ENCODE results near the gene PODNL1. TPM values are rescaled to one million over a fixed set of nuclear protein-coding genes. Genes with fewer than 3 reads are reported as not detected.

The PODNL1 gene
- total and polyA plus RNA-seq, 2 experiments from 2014 or later = 0.24 TPM; not detected in 1

GRCh38 chr19:13981467-13981866 lies 43.2 kb upstream of the PODNL1 start (continued):
- TF ChIP-seq REST (IDR thresholded peaks at IDR 0.05; ENCODE audit: unreplicated experiment) = no peak
- TF ChIP-seq CTCF (conservative IDR thresholded peaks at IDR 0.05; ENCODE audit: low read depth in 2 of 2) = no peak
- no peak for TF ChIP-seq EZH2 (IDR thresholded peaks at IDR 0.05; ENCODE audit: low read depth, unreplicated experiment)
- no peak for TF ChIP-seq ZNF331 (CRISPR knock-in tag; IDR thresholded peaks at IDR 0.05; ENCODE audit: low read depth)
- TF ChIP-seq STAT1 (IDR thresholded peaks at IDR 0.05; ENCODE audit: unreplicated experiment) = no peak
- TF ChIP-seq CREB1 (CRISPR knock-in tag; IDR thresholded peaks at IDR 0.05; ENCODE audit: low read depth) = no peak
- no peak for TF ChIP-seq NANOG (IDR thresholded peaks at IDR 0.05; ENCODE audit: borderline replicate concordance)
- TF ChIP-seq POLR2AphosphoS5 (IDR thresholded peaks at IDR 0.05; ENCODE audit: low read depth) = no peak
- no peak for TF ChIP-seq JUNB (IDR thresholded peaks at IDR 0.05; ENCODE audit: unreplicated experiment)
- TF ChIP-seq ETS1 (IDR thresholded peaks at IDR 0.05) = no peak

GRCh38 chr19:13981021-13981420 lies 42.8 kb upstream of the PODNL1 start:
- peaks cover 18% of the 10 kb centered on the region for H3K27me3 Mint-ChIP-seq (ENCODE audit: insufficient read depth, low read depth, poor library complexity)
- H3K9me3 Mint-ChIP-seq = no peaks in the 10 kb centered on the region
- no peak for DNase-seq (ENCODE audit: low spot score)
- no peak for TF ChIP-seq EZH2 (IDR thresholded peaks at IDR 0.05; ENCODE audit: low read depth, unreplicated experiment)
- no peaks in the 10 kb centered on the region for H3K27me3 ChIP-seq (ENCODE audit: insufficient read depth)
- H3K27ac Mint-ChIP-seq = no peak overlapping the region
- H3K4me3 ChIP-seq = no peak overlapping the region
- no peak overlapping the region for H3K4me3 Mint-ChIP-seq
- no peak overlapping the region for H3K4me2 ChIP-seq
- H3K9me2 ChIP-seq (ENCODE audit: insufficient read depth) = no peaks in the 10 kb centered on the region
- H3K4me1 ChIP-seq (ENCODE audit: insufficient read depth) = peaks cover 33% of the 10 kb centered on the region
- H4K20me1 ChIP-seq (replicated peaks; ENCODE audit: insufficient read depth) = no peaks in the 10 kb centered on the region
- no peak overlapping the region for H2AFZ ChIP-seq
- no peak overlapping the region for H3K27ac ChIP-seq (ENCODE audit: low read depth)
- no peaks in the 10 kb centered on the region for H3K36me3 ChIP-seq (ENCODE audit: insufficient read depth)
- no peaks in the 10 kb centered on the region for H3K79me2 ChIP-seq (replicated peaks; ENCODE audit: insufficient read depth)
- H3K4me1 Mint-ChIP-seq = peaks cover 27% of the 10 kb centered on the region
- ATAC-seq = no peak
- H3F3A ChIP-seq (replicated peaks; ENCODE audit: low read depth) = peaks cover 7% of the 10 kb centered on the region; the same call in 1 of the 2 replicates
- no peaks in the 10 kb centered on the region for H3K36me3 Mint-ChIP-seq (ENCODE audit: low read depth)
